ENCODE results near the gene DGLUCY. TPM values are rescaled to one million over a fixed set of nuclear protein-coding genes. Genes with fewer than 3 reads are reported as not detected.
A peak's percentile ranks its signal among the peaks of the same experiment; 100 is the strongest.

DGLUCY gene
- total RNA-seq, 1 donor from 2014 or later: 8.3 TPM

DNA sequence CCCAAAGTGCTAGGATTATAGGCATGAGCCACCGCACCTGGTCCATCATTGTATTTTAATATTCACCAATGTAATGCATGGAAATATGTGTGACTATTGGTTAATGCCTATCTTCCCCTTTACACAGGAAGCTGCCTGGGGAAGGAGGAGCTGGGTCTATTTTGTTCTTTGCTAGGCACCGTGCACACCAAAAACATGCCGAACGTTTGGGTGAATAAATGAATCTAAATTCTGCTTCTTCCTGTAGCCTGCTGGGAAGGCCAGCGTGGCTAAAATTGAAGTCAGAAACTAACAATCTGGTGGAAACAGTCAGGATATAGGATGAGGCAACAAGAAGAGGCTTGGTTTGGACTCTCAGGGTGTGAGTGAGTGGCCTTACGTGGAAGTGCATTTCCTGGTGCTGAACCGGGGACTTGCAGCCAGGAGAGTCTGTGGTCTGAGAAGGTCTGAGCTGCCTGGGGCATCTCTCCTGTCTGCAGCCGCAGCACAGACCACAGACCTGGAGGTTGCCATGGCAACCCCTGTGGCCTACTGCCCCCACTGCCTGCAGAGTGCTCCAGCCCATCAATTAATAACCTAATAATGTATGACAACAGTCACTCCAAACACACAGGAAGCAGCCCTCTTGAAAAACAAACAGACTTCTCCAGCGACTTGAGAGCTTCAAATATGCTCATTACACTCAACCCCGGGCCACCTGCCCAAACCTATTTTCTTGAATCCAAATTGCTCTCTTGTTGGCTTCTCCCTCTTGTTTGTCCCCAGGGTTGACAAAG lies 136.2 kb downstream of the DGLUCY start:
- Mint-ChIP-seq H3K27me3 (ENCODE audit: unreplicated experiment) (peaks cover 15% of the 10 kb centered on the region), H3K4me3 (ENCODE audit: unreplicated experiment) (peak overlapping the region; percentile 25), H3K4me1 (ENCODE audit: low read depth, unreplicated experiment) (peaks cover 7% of the 10 kb centered on the region), H3K9me3 (ENCODE audit: unreplicated experiment) (no peaks in the 10 kb centered on the region), H3K27ac (ENCODE audit: unreplicated experiment) (peak overlapping the region; percentile 43), H3K36me3 (ENCODE audit: unreplicated experiment) (no peaks in the 10 kb centered on the region)
- TF ChIP-seq, protein P1, sequence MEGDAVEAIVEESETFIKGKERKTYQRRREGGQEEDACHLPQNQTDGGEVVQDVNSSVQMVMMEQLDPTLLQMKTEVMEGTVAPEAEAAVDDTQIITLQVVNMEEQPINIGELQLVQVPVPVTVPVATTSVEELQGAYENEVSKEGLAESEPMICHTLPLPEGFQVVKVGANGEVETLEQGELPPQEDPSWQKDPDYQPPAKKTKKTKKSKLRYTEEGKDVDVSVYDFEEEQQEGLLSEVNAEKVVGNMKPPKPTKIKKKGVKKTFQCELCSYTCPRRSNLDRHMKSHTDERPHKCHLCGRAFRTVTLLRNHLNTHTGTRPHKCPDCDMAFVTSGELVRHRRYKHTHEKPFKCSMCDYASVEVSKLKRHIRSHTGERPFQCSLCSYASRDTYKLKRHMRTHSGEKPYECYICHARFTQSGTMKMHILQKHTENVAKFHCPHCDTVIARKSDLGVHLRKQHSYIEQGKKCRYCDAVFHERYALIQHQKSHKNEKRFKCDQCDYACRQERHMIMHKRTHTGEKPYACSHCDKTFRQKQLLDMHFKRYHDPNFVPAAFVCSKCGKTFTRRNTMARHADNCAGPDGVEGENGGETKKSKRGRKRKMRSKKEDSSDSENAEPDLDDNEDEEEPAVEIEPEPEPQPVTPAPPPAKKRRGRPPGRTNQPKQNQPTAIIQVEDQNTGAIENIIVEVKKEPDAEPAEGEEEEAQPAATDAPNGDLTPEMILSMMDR (IDR thresholded peaks at IDR 0.05; ENCODE audit: partially characterized antibody, unreplicated experiment): no peak
- DNase-seq: peak; percentile 60

DNA sequence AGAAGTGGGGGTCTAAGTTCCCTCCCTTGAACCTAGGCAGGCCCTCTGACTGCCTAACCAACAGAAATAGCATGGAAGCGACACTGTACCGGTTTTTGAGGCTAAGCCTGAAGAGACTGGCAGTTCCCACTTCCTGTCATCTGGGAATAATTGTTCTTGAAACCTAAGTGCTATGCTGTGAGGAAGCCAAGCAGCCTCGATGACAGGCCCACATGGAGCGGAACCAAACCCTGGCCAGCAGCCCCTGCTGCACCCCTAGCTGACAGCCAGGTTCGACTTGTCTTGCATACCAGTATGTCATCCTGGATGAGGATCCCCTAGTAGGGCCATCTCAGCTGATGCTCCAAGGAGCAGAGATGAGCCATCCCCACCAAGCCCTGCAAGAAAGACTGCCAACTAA lies 137.0 kb downstream of the DGLUCY start:
- Mint-ChIP-seq H3K9me3 (ENCODE audit: unreplicated experiment) (no peaks in the 10 kb centered on the region), H3K4me3 (ENCODE audit: unreplicated experiment) (no peak overlapping the region), H3K27me3 (ENCODE audit: unreplicated experiment) (peaks cover 15% of the 10 kb centered on the region), H3K27ac (ENCODE audit: unreplicated experiment) (no peak overlapping the region), H3K36me3 (ENCODE audit: unreplicated experiment) (no peaks in the 10 kb centered on the region), H3K4me1 (ENCODE audit: low read depth, unreplicated experiment) (peaks cover 7% of the 10 kb centered on the region)
- TF ChIP-seq, protein P1 (IDR thresholded peaks at IDR 0.05; ENCODE audit: partially characterized antibody, unreplicated experiment): no peak
- DNase-seq: no peak

DNA sequence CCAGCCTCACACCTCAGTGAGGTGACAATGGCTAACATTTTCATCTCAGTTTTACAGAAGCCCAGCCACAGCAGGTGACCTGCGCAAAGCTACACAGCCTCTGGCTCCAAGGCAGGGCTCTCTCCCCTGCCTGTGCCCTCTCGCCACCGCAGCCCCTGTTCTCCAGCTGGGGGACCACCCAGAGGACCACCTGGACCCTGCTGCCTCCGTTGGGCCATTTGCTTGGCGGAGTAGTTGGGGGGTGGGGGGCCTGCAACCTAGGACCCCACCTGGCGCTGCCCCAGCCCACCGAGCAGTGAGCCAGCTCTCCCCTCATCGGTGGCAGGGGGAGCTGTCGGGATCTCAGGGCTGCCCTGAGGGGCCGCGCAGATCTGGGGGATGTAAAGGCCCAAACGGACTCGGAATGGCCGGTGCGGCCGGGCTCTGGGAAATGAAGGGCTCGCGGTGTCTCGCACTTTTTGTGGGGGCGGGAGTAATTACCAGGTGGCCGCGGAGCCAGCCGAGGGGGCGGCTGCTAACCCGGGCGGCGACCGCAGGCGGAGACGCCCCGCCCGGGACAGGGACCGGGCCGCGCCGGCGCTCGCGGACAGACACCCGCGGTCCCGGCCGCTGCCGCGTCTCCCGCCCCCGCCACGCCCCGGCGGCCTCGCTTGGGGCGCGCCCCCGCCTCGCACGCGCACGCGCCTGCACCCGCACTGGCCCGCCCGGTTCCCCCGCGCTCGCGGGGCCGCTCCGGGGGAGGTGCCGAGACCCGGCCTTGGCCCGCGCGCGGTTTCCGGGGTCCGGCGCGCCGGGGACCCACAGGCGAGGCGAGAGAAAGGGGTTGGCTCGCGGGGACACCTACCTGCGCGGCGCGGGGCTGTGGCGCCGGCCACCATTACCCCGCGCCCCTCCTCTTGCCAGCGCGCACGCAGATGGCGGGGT lies 139.3 kb downstream of the DGLUCY start:
- no peak overlapping the region for H3K27ac Mint-ChIP-seq (ENCODE audit: unreplicated experiment)
- TF ChIP-seq, protein P1 (IDR thresholded peaks at IDR 0.05; ENCODE audit: partially characterized antibody, unreplicated experiment): no peak

DNA sequence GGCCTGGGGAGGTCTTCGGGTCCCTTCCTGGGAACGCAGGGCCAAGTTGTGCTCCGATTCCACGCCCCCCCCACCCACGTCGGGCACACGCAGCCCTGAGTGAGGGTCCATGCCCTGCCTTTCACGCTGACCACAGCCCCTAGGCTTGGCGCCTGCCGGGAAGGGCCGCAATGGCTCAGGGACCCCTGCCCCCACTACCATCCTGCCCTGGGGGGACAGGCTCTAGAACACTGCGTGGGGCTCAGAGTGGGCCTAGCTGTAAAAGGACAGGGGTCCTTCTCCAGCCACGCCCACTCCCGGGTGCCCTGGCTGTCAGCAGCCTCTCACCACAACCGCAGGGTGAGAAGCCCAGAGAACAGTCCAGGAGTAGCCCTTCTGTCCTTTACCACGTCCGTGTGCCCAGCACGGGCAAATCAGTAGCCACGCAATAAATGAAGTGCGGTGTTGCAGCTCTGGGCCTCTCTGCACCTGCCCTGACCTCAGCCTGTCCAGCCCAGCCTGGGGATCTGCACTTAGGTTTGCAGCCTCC lies 140.0 kb downstream of the DGLUCY start:
- Mint-ChIP-seq H3K4me3 (ENCODE audit: unreplicated experiment) (peak overlapping the region; percentile 64), H3K36me3 (ENCODE audit: unreplicated experiment) (no peaks in the 10 kb centered on the region), H3K27ac (ENCODE audit: unreplicated experiment) (no peak overlapping the region), H3K27me3 (ENCODE audit: unreplicated experiment) (peaks cover 12% of the 10 kb centered on the region), H3K9me3 (ENCODE audit: unreplicated experiment) (peaks cover 2% of the 10 kb centered on the region), H3K4me1 (ENCODE audit: low read depth, unreplicated experiment) (peaks cover 7% of the 10 kb centered on the region)
- peak; percentile 33 for DNase-seq
- TF ChIP-seq, protein P1 (IDR thresholded peaks at IDR 0.05; ENCODE audit: partially characterized antibody, unreplicated experiment): no peak

More for the DNA sequence above, 139.3 kb downstream of the DGLUCY start:
- Mint-ChIP-seq H3K36me3 (ENCODE audit: unreplicated experiment) (no peaks in the 10 kb centered on the region), H3K4me3 (ENCODE audit: unreplicated experiment) (peak overlapping the region; percentile 74), H3K4me1 (ENCODE audit: low read depth, unreplicated experiment) (peaks cover 7% of the 10 kb centered on the region), H3K27me3 (ENCODE audit: unreplicated experiment) (peaks cover 12% of the 10 kb centered on the region), H3K9me3 (ENCODE audit: unreplicated experiment) (peaks cover 2% of the 10 kb centered on the region)
- DNase-seq: peak; percentile 54

All from glutamatergic neuron (in vitro differentiated cells).